GM23338 (cell line): ENCODE data around the gene NEURL1B. TPM values are rescaled to one million over a fixed set of nuclear protein-coding genes. Genes with fewer than 3 reads are reported as not detected.

Experiments
- ATAC-seq: fragments of 200-7000 bp; cut with Tn5 transposase; 3 replicates; pipeline ENCODE4 v1.9.1; 2020
- DNase-seq: peaks from one replicate; pipeline ENCODE4 v3.0.0-alpha.2; 2015; ENCODE audit warnings: low spot score
- H2AFZ ChIP-seq: fragments of 200-600 bp; sonication (generic); 2 replicates; pipeline ENCODE4 v1.8.0; 2016; ENCODE audit warnings: antibody characterized with exemption, mild to moderate bottlenecking, moderate library complexity
- H3F3A ChIP-seq: fragments of 200-600 bp; sonication (generic); replicated peaks from 2 replicates; pipeline ENCODE4 v1.8.0; 2017; ENCODE audit warnings: antibody characterized with exemption, mixed run types, low read depth
- H3K27ac ChIP-seq: fragments of 200-600 bp; sonication (generic); 2 replicates; pipeline ENCODE4 v1.6.1; 2016; ENCODE audit warnings: low read depth
- H3K27me3 ChIP-seq: fragments of 200-600 bp; sonication (generic); 2 replicates; pipeline ENCODE4 v1.8.0; 2016; ENCODE audit warnings: mild to moderate bottlenecking, mixed run types, moderate library complexity; ENCODE audit not compliant: insufficient read depth
- H3K36me3 ChIP-seq: fragments of 200-600 bp; sonication (generic); 2 replicates; pipeline ENCODE4 v1.8.0; 2016; ENCODE audit warnings: mild to moderate bottlenecking; ENCODE audit not compliant: insufficient read depth
- H3K4me1 ChIP-seq: fragments of 200-600 bp; sonication (generic); 2 replicates; pipeline ENCODE4 v1.8.0; 2016; ENCODE audit warnings: mild to moderate bottlenecking, moderate library complexity; ENCODE audit not compliant: insufficient read depth
- H3K4me2 ChIP-seq: fragments of 200-600 bp; sonication (generic); 2 replicates; pipeline ENCODE4 v1.7.1; 2017; ENCODE audit warnings: mixed run types
- H3K4me3 ChIP-seq: fragments of 200-600 bp; sonication (generic); 2 replicates; pipeline ENCODE4 v1.6.1; 2016; ENCODE audit warnings: mixed run types
- H3K79me2 ChIP-seq: fragments of 200-600 bp; sonication (generic); replicated peaks from 2 replicates; pipeline ENCODE4 v1.8.0; 2017; ENCODE audit warnings: mild to moderate bottlenecking; ENCODE audit not compliant: insufficient read depth
- H3K9me2 ChIP-seq: fragments of 200-600 bp; sonication (generic); 2 replicates; pipeline ENCODE4 v1.8.0; 2017; ENCODE audit not compliant: insufficient read depth
- H4K20me1 ChIP-seq: fragments of 200-600 bp; sonication (generic); replicated peaks from 2 replicates; pipeline ENCODE4 v1.8.0; 2017; ENCODE audit warnings: mild to moderate bottlenecking; ENCODE audit not compliant: insufficient read depth
- H3K27ac Mint-ChIP-seq: 2 replicates; pipeline ENCODE4 v1.8.0; 2020; ENCODE audit warnings: inconsistent platforms, mild to moderate bottlenecking, moderate library complexity, mixed read lengths
- H3K27me3 Mint-ChIP-seq: 3 replicates; pipeline ENCODE4 v1.8.0; 2022; ENCODE audit warnings: low read depth, mild to moderate bottlenecking, moderate library complexity, mixed read lengths, inconsistent platforms; ENCODE audit not compliant: insufficient read depth, poor library complexity
- H3K36me3 Mint-ChIP-seq: 3 replicates; pipeline ENCODE4 v1.8.0; 2021; ENCODE audit warnings: low read depth, mild to moderate bottlenecking, inconsistent platforms, moderate library complexity, mixed read lengths
- H3K4me1 Mint-ChIP-seq: 3 replicates; pipeline ENCODE4 v1.8.0; 2020; ENCODE audit warnings: mild to moderate bottlenecking, inconsistent platforms, mixed read lengths
- H3K4me3 Mint-ChIP-seq: 3 replicates; pipeline ENCODE4 v1.8.0; 2021; ENCODE audit warnings: moderate library complexity, mild to moderate bottlenecking, inconsistent platforms, mixed read lengths
- H3K9me3 Mint-ChIP-seq: 3 replicates; pipeline ENCODE4 v1.8.0; 2020; ENCODE audit warnings: moderate library complexity, mild to moderate bottlenecking, inconsistent platforms, mixed read lengths
- CREB1 ChIP-seq: fragments of 250-450 bp; sonication (Bioruptor Pico); IDR thresholded peaks from 2 replicates; pipeline ENCODE4 v1.5.0; 2020; ENCODE audit warnings: low read depth, mild to moderate bottlenecking, moderate library complexity
- EZH2 ChIP-seq: fragments of 200-600 bp; sonication (generic); IDR thresholded peaks from one replicate; pipeline ENCODE4 v1.8.0; 2017; ENCODE audit warnings: antibody characterized with exemption, mild to moderate bottlenecking, low read depth; ENCODE audit not compliant: unreplicated experiment
- EZH2phosphoT487 ChIP-seq: fragments of 200-600 bp; sonication (generic); IDR thresholded peaks from one replicate; pipeline ENCODE4 v1.8.1; 2018; ENCODE audit warnings: antibody characterized with exemption; ENCODE audit not compliant: unreplicated experiment
- JUNB ChIP-seq: IDR thresholded peaks from one replicate; pipeline ENCODE4 v1.6.1; 2016; ENCODE audit warnings: antibody characterized with exemption; ENCODE audit not compliant: unreplicated experiment
- NANOG ChIP-seq: IDR thresholded peaks from 2 replicates; pipeline ENCODE4 v1.6.1; 2016; ENCODE audit warnings: antibody characterized with exemption, borderline replicate concordance
- POLR2AphosphoS5 ChIP-seq: IDR thresholded peaks from 2 replicates; pipeline ENCODE4 v1.6.1; 2016; ENCODE audit warnings: antibody characterized with exemption, low read depth
- STAT1 ChIP-seq: IDR thresholded peaks from one replicate; pipeline ENCODE4 v1.6.1; 2016; ENCODE audit warnings: antibody characterized with exemption; ENCODE audit not compliant: unreplicated experiment
- ZNF114 ChIP-seq: fragments of 250-450 bp; sonication (Bioruptor Pico); IDR thresholded peaks from 2 replicates; pipeline ENCODE4 v1.5.0; 2020; ENCODE audit warnings: mild to moderate bottlenecking, moderate library complexity
- ZNF331 ChIP-seq: fragments of 250-450 bp; sonication (Bioruptor Pico); IDR thresholded peaks from 2 replicates; pipeline ENCODE4 v1.5.0; 2020; ENCODE audit warnings: low read depth, mild to moderate bottlenecking, moderate library complexity
- polyA plus RNA-seq: library from polyadenylated mRNA; unstranded; fragments of >200 nt; fragmentation: Nextera tagmentation; extraction: Ambion mirVana; gene quantifications from 2 replicates; pipeline ENCODE4 v1.2.1, GENCODE V29; 2016
- total RNA-seq: library from RNA; depleted of rRNA; stranded (reverse); fragments of >200 nt; shearing (Covaris generic); gene quantifications from 2 replicates; pipeline ENCODE4 v1.2.3, GENCODE V29; 2014
- TF ChIP-seq, protein P1 (sequence below): fragments of 250-450 bp; sonication (Bioruptor Pico); IDR thresholded peaks from 2 replicates; pipeline ENCODE4 v1.5.0; 2020; ENCODE audit warnings: mild to moderate bottlenecking, moderate library complexity
- TF ChIP-seq, protein P2 (sequence below): IDR thresholded peaks from one replicate; pipeline ENCODE4 v1.6.1; 2018; ENCODE audit warnings: antibody characterized with exemption; ENCODE audit not compliant: unreplicated experiment
- TF ChIP-seq, protein P3 (sequence below): IDR thresholded peaks from 2 replicates; pipeline ENCODE4 v1.6.1; 2016; ENCODE audit warnings: antibody characterized with exemption
- TF ChIP-seq, protein P4 (sequence below), 2 experiments: fragments of 200-600 bp in 1 of 2; sonication (generic) in 1 of 2; conservative IDR thresholded peaks; 2 replicates each; pipeline versions ENCODE4 v1.5.1 to v1.6.1; 2016 to 2017; ENCODE audit warnings: antibody characterized with exemption in 2 of 2, low read depth in 2 of 2, mild to moderate bottlenecking in 2 of 2, moderate library complexity in 1 of 2

Gene NEURL1B
- total and polyA plus RNA-seq, 2 experiments from 2014 or later, result 1.9 to 13.3 TPM

DNA sequence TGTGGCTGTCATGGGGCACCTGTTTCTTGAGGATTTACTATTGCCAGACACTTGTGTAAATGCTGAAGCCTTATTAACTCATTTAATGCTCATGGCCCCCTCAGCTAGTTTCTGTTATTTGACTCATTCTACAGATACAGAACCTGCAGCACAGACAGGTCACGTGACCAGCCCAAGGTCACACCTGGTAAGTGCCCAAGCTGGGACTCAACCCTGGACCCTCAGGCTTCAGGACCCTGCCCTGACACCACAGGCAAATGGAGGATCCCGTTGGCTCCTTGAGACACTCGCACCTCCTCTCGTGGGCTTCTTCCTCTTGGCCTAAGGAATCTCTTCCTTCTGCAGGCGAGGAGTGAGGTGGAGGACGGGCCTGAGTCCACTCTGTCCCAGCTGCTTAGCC lies 10.6 kb upstream of the NEURL1B start:
- H3K27me3 Mint-ChIP-seq, result peaks cover 11% of the 10 kb centered on the region

More for the DNA sequence above, 10.6 kb upstream of the NEURL1B start:
- Histone ChIP-seq H3K9me2 (no peaks in the 10 kb centered on the region), H3K79me2 (no peaks in the 10 kb centered on the region), H3K4me2 (no peak overlapping the region), H3F3A (no peaks in the 10 kb centered on the region), H3K27me3 (no peaks in the 10 kb centered on the region), H3K4me1 (peaks cover 45% of the 10 kb centered on the region), H4K20me1 (no peaks in the 10 kb centered on the region), H2AFZ (peak overlapping the region; percentile 23; the same call in 1 of the 2 replicates), H3K27ac (no peak overlapping the region), H3K36me3 (no peaks in the 10 kb centered on the region), H3K4me3 (no peak overlapping the region)
- peaks cover 49% of the 10 kb centered on the region for H3K4me1 Mint-ChIP-seq
- H3K36me3 Mint-ChIP-seq, result no peaks in the 10 kb centered on the region
- H3K4me3 Mint-ChIP-seq, result no peak overlapping the region
- DNase-seq, result no peak
- H3K9me3 Mint-ChIP-seq, result no peaks in the 10 kb centered on the region
- ATAC-seq, result no peak
- H3K27ac Mint-ChIP-seq, result no peak overlapping the region
- TF ChIP-seq, protein P1, sequence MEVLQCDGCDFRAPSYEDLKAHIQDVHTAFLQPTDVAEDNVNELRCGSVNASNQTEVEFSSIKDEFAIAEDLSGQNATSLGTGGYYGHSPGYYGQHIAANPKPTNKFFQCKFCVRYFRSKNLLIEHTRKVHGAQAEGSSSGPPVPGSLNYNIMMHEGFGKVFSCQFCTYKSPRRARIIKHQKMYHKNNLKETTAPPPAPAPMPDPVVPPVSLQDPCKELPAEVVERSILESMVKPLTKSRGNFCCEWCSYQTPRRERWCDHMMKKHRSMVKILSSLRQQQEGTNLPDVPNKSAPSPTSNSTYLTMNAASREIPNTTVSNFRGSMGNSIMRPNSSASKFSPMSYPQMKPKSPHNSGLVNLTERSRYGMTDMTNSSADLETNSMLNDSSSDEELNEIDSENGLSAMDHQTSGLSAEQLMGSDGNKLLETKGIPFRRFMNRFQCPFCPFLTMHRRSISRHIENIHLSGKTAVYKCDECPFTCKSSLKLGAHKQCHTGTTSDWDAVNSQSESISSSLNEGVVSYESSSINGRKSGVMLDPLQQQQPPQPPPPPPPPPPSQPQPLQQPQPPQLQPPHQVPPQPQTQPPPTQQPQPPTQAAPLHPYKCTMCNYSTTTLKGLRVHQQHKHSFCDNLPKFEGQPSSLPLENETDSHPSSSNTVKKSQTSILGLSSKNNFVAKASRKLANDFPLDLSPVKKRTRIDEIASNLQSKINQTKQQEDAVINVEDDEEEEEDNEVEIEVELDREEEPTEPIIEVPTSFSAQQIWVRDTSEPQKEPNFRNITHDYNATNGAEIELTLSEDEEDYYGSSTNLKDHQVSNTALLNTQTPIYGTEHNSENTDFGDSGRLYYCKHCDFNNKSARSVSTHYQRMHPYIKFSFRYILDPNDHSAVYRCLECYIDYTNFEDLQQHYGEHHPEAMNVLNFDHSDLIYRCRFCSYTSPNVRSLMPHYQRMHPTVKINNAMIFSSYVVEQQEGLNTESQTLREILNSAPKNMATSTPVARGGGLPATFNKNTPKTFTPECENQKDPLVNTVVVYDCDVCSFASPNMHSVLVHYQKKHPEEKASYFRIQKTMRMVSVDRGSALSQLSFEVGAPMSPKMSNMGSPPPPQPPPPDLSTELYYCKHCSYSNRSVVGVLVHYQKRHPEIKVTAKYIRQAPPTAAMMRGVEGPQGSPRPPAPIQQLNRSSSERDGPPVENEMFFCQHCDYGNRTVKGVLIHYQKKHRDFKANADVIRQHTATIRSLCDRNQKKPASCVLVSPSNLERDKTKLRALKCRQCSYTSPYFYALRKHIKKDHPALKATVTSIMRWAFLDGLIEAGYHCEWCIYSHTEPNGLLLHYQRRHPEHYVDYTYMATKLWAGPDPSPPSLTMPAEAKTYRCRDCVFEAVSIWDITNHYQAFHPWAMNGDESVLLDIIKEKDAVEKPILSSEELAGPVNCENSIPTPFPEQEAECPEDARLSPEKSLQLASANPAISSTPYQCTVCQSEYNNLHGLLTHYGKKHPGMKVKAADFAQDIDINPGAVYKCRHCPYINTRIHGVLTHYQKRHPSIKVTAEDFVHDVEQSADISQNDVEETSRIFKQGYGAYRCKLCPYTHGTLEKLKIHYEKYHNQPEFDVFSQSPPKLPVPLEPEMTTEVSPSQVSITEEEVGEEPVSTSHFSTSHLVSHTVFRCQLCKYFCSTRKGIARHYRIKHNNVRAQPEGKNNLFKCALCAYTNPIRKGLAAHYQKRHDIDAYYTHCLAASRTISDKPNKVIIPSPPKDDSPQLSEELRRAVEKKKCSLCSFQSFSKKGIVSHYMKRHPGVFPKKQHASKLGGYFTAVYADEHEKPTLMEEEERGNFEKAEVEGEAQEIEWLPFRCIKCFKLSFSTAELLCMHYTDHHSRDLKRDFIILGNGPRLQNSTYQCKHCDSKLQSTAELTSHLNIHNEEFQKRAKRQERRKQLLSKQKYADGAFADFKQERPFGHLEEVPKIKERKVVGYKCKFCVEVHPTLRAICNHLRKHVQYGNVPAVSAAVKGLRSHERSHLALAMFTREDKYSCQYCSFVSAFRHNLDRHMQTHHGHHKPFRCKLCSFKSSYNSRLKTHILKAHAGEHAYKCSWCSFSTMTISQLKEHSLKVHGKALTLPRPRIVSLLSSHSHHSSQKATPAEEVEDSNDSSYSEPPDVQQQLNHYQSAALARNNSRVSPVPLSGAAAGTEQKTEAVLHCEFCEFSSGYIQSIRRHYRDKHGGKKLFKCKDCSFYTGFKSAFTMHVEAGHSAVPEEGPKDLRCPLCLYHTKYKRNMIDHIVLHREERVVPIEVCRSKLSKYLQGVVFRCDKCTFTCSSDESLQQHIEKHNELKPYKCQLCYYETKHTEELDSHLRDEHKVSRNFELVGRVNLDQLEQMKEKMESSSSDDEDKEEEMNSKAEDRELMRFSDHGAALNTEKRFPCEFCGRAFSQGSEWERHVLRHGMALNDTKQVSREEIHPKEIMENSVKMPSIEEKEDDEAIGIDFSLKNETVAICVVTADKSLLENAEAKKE, result no peak
- no peak for TF ChIP-seq JUNB
- TF ChIP-seq, protein P2, sequence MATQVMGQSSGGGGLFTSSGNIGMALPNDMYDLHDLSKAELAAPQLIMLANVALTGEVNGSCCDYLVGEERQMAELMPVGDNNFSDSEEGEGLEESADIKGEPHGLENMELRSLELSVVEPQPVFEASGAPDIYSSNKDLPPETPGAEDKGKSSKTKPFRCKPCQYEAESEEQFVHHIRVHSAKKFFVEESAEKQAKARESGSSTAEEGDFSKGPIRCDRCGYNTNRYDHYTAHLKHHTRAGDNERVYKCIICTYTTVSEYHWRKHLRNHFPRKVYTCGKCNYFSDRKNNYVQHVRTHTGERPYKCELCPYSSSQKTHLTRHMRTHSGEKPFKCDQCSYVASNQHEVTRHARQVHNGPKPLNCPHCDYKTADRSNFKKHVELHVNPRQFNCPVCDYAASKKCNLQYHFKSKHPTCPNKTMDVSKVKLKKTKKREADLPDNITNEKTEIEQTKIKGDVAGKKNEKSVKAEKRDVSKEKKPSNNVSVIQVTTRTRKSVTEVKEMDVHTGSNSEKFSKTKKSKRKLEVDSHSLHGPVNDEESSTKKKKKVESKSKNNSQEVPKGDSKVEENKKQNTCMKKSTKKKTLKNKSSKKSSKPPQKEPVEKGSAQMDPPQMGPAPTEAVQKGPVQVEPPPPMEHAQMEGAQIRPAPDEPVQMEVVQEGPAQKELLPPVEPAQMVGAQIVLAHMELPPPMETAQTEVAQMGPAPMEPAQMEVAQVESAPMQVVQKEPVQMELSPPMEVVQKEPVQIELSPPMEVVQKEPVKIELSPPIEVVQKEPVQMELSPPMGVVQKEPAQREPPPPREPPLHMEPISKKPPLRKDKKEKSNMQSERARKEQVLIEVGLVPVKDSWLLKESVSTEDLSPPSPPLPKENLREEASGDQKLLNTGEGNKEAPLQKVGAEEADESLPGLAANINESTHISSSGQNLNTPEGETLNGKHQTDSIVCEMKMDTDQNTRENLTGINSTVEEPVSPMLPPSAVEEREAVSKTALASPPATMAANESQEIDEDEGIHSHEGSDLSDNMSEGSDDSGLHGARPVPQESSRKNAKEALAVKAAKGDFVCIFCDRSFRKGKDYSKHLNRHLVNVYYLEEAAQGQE, result no peak
- TF ChIP-seq, protein P3, sequence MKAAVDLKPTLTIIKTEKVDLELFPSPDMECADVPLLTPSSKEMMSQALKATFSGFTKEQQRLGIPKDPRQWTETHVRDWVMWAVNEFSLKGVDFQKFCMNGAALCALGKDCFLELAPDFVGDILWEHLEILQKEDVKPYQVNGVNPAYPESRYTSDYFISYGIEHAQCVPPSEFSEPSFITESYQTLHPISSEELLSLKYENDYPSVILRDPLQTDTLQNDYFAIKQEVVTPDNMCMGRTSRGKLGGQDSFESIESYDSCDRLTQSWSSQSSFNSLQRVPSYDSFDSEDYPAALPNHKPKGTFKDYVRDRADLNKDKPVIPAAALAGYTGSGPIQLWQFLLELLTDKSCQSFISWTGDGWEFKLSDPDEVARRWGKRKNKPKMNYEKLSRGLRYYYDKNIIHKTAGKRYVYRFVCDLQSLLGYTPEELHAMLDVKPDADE, result no peak
- TF ChIP-seq ZNF331, result no peak
- TF ChIP-seq POLR2AphosphoS5, result no peak
- no peak for TF ChIP-seq NANOG
- TF ChIP-seq ZNF114 (CRISPR knock-in tag), result no peak
- no peak for TF ChIP-seq EZH2phosphoT487
- TF ChIP-seq, protein P4, sequence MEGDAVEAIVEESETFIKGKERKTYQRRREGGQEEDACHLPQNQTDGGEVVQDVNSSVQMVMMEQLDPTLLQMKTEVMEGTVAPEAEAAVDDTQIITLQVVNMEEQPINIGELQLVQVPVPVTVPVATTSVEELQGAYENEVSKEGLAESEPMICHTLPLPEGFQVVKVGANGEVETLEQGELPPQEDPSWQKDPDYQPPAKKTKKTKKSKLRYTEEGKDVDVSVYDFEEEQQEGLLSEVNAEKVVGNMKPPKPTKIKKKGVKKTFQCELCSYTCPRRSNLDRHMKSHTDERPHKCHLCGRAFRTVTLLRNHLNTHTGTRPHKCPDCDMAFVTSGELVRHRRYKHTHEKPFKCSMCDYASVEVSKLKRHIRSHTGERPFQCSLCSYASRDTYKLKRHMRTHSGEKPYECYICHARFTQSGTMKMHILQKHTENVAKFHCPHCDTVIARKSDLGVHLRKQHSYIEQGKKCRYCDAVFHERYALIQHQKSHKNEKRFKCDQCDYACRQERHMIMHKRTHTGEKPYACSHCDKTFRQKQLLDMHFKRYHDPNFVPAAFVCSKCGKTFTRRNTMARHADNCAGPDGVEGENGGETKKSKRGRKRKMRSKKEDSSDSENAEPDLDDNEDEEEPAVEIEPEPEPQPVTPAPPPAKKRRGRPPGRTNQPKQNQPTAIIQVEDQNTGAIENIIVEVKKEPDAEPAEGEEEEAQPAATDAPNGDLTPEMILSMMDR (conservative IDR thresholded peaks at IDR 0.05; ENCODE audit: low read depth in 2 of 2), result no peak
- TF ChIP-seq CREB1 (CRISPR knock-in tag), result no peak
- no peak for TF ChIP-seq STAT1
- no peak for TF ChIP-seq EZH2
